WTC11 (cell line): ENCODE data around the gene PPP6R3. TPM values are rescaled to one million over a fixed set of nuclear protein-coding genes. Genes with fewer than 3 reads are reported as not detected.

Experiments
- ATAC-seq: fragments of 200-7000 bp; cut with Tn5 transposase; 2 replicates; pipeline ENCODE4 v1.10.0; 2021; ENCODE audit warnings: mild to moderate bottlenecking, moderate library complexity
- CTCF ChIA-PET: fragments of 300-600 bp; sonication (Branson Sonifier 250); formaldehyde crosslinking; loops from one replicate; lab custom pipeline; 2021; ENCODE audit warnings: antibody characterized with exemption; lab: Charles Lee
- POLR2A ChIA-PET: fragments of 350-600 bp; sonication (Branson Sonifier 250); formaldehyde crosslinking; loops from one replicate; lab custom pipeline; 2021; ENCODE audit warnings: antibody characterized with exemption; lab: Charles Lee
- DNase-seq: peaks from one replicate; pipeline ENCODE4 v3.0.0; 2021; ENCODE audit warnings: low spot score
- H3K27ac Mint-ChIP-seq: 2 replicates; pipeline ENCODE4 v1.8.0; 2021; ENCODE audit warnings: mixed read lengths
- H3K27me3 Mint-ChIP-seq: 2 replicates; pipeline ENCODE4 v1.8.0; 2021; ENCODE audit warnings: low read depth, mild to moderate bottlenecking, moderate library complexity, mixed read lengths
- H3K36me3 Mint-ChIP-seq: 2 replicates; pipeline ENCODE4 v1.8.0; 2021; ENCODE audit warnings: mixed read lengths
- H3K4me1 Mint-ChIP-seq: 2 replicates; pipeline ENCODE4 v1.8.0; 2022; ENCODE audit warnings: mixed read lengths
- H3K4me3 Mint-ChIP-seq: 2 replicates; pipeline ENCODE4 v1.8.0; 2021; ENCODE audit warnings: mild to moderate bottlenecking, moderate library complexity, mixed read lengths
- H3K9me3 Mint-ChIP-seq: 2 replicates; pipeline ENCODE4 v1.8.0; 2021; ENCODE audit warnings: mixed read lengths
- AR ChIP-seq: fragments of 250-450 bp; sonication (Bioruptor Pico); IDR thresholded peaks from 2 replicates; pipeline ENCODE4 v1.9.0; 2021; ENCODE audit warnings: mild to moderate bottlenecking
- ATF3 ChIP-seq: sonication (generic); formaldehyde crosslinking; conservative IDR thresholded peaks from 2 replicates; pipeline ENCODE4 v1.8.1; 2022; ENCODE audit warnings: mild to moderate bottlenecking, missing genetic modification reagents
- E2F1 ChIP-seq: sonication (generic); formaldehyde crosslinking; IDR thresholded peaks from 2 replicates; pipeline ENCODE4 v1.8.0; 2022; ENCODE audit warnings: mild to moderate bottlenecking, missing genetic modification reagents
- E2F5 ChIP-seq: sonication (generic); formaldehyde crosslinking; IDR thresholded peaks from 2 replicates; pipeline ENCODE4 v1.8.1; 2022; ENCODE audit warnings: mild to moderate bottlenecking, moderate library complexity, missing genetic modification reagents
- ELF4 ChIP-seq: sonication (generic); formaldehyde crosslinking; IDR thresholded peaks from 2 replicates; pipeline ENCODE4 v1.8.1; 2022; ENCODE audit warnings: low read depth, mild to moderate bottlenecking, moderate library complexity, missing genetic modification reagents
- ESRRA ChIP-seq: sonication (generic); formaldehyde crosslinking; IDR thresholded peaks from 2 replicates; pipeline ENCODE4 v1.8.1; 2022; ENCODE audit warnings: mild to moderate bottlenecking, missing genetic modification reagents, borderline replicate concordance
- GRHL2 ChIP-seq: fragments of 250-450 bp; sonication (Bioruptor Pico); IDR thresholded peaks from 2 replicates; pipeline ENCODE4 v1.8.0; 2022; ENCODE audit warnings: mild to moderate bottlenecking, moderate library complexity; ENCODE audit not compliant: insufficient replicate concordance, severe bottlenecking
- GTF2I ChIP-seq: fragments of 250-450 bp; sonication (Bioruptor Pico); conservative IDR thresholded peaks from 2 replicates; pipeline ENCODE4 v1.4.0; 2021; ENCODE audit warnings: mild to moderate bottlenecking
- HMGXB4 ChIP-seq: sonication (generic); formaldehyde crosslinking; IDR thresholded peaks from 2 replicates; pipeline ENCODE4 v1.8.1; 2023; ENCODE audit warnings: mild to moderate bottlenecking, moderate library complexity, missing genetic modification reagents
- MYBL2 ChIP-seq: sonication (generic); formaldehyde crosslinking; IDR thresholded peaks from 2 replicates; pipeline ENCODE4 v1.8.1; 2023; ENCODE audit warnings: mild to moderate bottlenecking, moderate library complexity, missing genetic modification reagents
- NR3C1 ChIP-seq: sonication (generic); formaldehyde crosslinking; conservative IDR thresholded peaks from 2 replicates; pipeline ENCODE4 v1.8.1; 2023; ENCODE audit warnings: low read depth, mild to moderate bottlenecking, missing genetic modification reagents
- SMAD4 ChIP-seq: sonication (generic); formaldehyde crosslinking; IDR thresholded peaks from 2 replicates; pipeline ENCODE4 v1.8.0; 2022; ENCODE audit warnings: mild to moderate bottlenecking, missing genetic modification reagents
- SP1 ChIP-seq: sonication (generic); formaldehyde crosslinking; conservative IDR thresholded peaks from 2 replicates; pipeline ENCODE4 v1.8.1; 2022; ENCODE audit warnings: missing genetic modification reagents
- TP53 ChIP-seq: sonication (generic); formaldehyde crosslinking; IDR thresholded peaks from 2 replicates; pipeline ENCODE4 v1.8.1; 2023; ENCODE audit warnings: mild to moderate bottlenecking, missing genetic modification reagents
- ZMAT4 ChIP-seq: fragments of 250-450 bp; sonication (Bioruptor Pico); IDR thresholded peaks from 2 replicates; pipeline ENCODE4 v1.9.0; 2021; ENCODE audit warnings: mild to moderate bottlenecking
- ZNF263 ChIP-seq: sonication (generic); formaldehyde crosslinking; IDR thresholded peaks from 2 replicates; pipeline ENCODE4 v1.8.1; 2022; ENCODE audit warnings: low read depth, mild to moderate bottlenecking, moderate library complexity, missing genetic modification reagents
- ZNF396 ChIP-seq: fragments of 250-450 bp; sonication (Bioruptor Pico); IDR thresholded peaks from 2 replicates; pipeline ENCODE4 v1.8.0; 2021; ENCODE audit warnings: mild to moderate bottlenecking, moderate library complexity, borderline replicate concordance
- ZNF423 ChIP-seq: fragments of 250-450 bp; sonication (Bioruptor Pico); IDR thresholded peaks from 2 replicates; pipeline ENCODE4 v2.1.2; 2022; ENCODE audit warnings: mild to moderate bottlenecking, moderate library complexity
- ZNF425 ChIP-seq: fragments of 250-450 bp; sonication (Bioruptor Pico); conservative IDR thresholded peaks from 2 replicates; pipeline ENCODE4 v1.9.0; 2021; ENCODE audit warnings: mild to moderate bottlenecking
- total RNA-seq: library from RNA; stranded (reverse); gene quantifications from 3 replicates; pipeline ENCODE4 v1.2.3, GENCODE V29; 2021

Gene PPP6R3
- total RNA-seq, 1 experiment from 2014 or later, result 138 TPM

- TF ChIP-seq ZNF425, result no peak
- no peak for TF ChIP-seq ATF3 (CRISPR knock-in tag)
- TF ChIP-seq E2F1 (CRISPR knock-in tag), result no peak
These were observed 198.8 kb downstream of the PPP6R3 start (continued) for GRCh38 chr11:68659158-68659921.

- DNase-seq (no peak), ATAC-seq (no peak)
- no peak overlapping the region for H3K27ac Mint-ChIP-seq
- no peak overlapping the region for H3K4me3 Mint-ChIP-seq
- TF ChIP-seq ELF4 (no peak), GTF2I (CRISPR knock-in tag) (no peak), SMAD4 (CRISPR knock-in tag) (no peak), HMGXB4 (CRISPR knock-in tag) (no peak), ZNF263 (no peak), ZNF396 (no peak), SP1 (CRISPR knock-in tag) (no peak), MYBL2 (CRISPR knock-in tag) (no peak), GRHL2 (CRISPR knock-in tag) (no peak), ATF3 (CRISPR knock-in tag) (no peak), ESRRA (CRISPR knock-in tag) (no peak), NR3C1 (CRISPR knock-in tag) (no peak)
- H3K9me3 Mint-ChIP-seq, result peaks cover 25% of the 10 kb centered on the region
- ChIA-PET CTCF (no interaction called here), POLR2A (no interaction called here)
- peaks cover 18% of the 10 kb centered on the region for H3K36me3 Mint-ChIP-seq
- H3K4me1 Mint-ChIP-seq, result peaks cover 6% of the 10 kb centered on the region; the same call in 1 of the 2 replicates
- peaks cover 3% of the 10 kb centered on the region; the same call in 1 of the 2 replicates for H3K27me3 Mint-ChIP-seq
These were observed 199.7 kb downstream of the PPP6R3 start for GRCh38 chr11:68660066-68660810.

GRCh38 chr11:68661014-68661413 is 200.5 kb downstream of the PPP6R3 start:
- peaks cover 11% of the 10 kb centered on the region; the same call in 1 of the 2 replicates for H3K36me3 Mint-ChIP-seq
- H3K27ac Mint-ChIP-seq, result no peak overlapping the region
- no peak for ATAC-seq
- ChIA-PET POLR2A (no interaction called here), CTCF (interaction anchor here (1.4 kb wide), 1 partner anchor 28 kb away, joined by 3 read pairs; no protein-coding TSS in a partner anchor)
- no peak overlapping the region for H3K4me3 Mint-ChIP-seq
- no peak for DNase-seq
- H3K4me1 Mint-ChIP-seq, result peaks cover 6% of the 10 kb centered on the region; the same call in 1 of the 2 replicates
- H3K9me3 Mint-ChIP-seq, result peaks cover 18% of the 10 kb centered on the region
- no peaks in the 10 kb centered on the region for H3K27me3 Mint-ChIP-seq
- no peak for TF ChIP-seq TP53 (CRISPR knock-in tag)
- no peak for TF ChIP-seq AR (CRISPR knock-in tag)
- TF ChIP-seq E2F5, result no peak
- no peak for TF ChIP-seq ZMAT4
- no peak for TF ChIP-seq ZNF423 (CRISPR knock-in tag)
